Measurements from ENCODE around the gene GRPEL1. TPM values are rescaled to one million over a fixed set of nuclear protein-coding genes. Genes with fewer than 3 reads are reported as not detected.

GRPEL1 gene
- polyA plus RNA-seq, 1 experiment, result 39.4 TPM

- POLR2A ChIA-PET, result interaction anchor here (1.6 kb wide), 1 partner anchor 59 kb away, joined by 3 read pairs; no protein-coding TSS in a partner anchor
- DNase-seq (ENCODE audit: low read depth, low spot score), result no peak
Measured at GRCh38 chr4:7075962-7076695, 8.3 kb upstream of the GRPEL1 start.

GRCh38 chr4:7074426-7074825 is 6.6 kb upstream of the GRPEL1 start:
- DNase-seq (ENCODE audit: low read depth, low spot score), result no peak
- CTCF ChIA-PET, result interaction anchor here (0.6 kb wide), 1 partner anchor 27 kb away, joined by 4 read pairs; no protein-coding TSS in a partner anchor

More at GRCh38 chr4:7075962-7076695, 8.3 kb upstream of the GRPEL1 start:
- H3K4me3 ChIP-seq (ENCODE audit: low read depth, low read length), result no peak overlapping the region
- H3K9me3 ChIP-seq (ENCODE audit: control insufficient read depth, insufficient read depth, low read length), result no peaks in the 10 kb centered on the region; the same call in 1 of the 2 replicates
- H3K27me3 ChIP-seq (ENCODE audit: control insufficient read depth, insufficient read depth, low read length), result peaks cover 14% of the 10 kb centered on the region
- CTCF ChIA-PET, result no interaction called here
- no peak overlapping the region for H3K27ac ChIP-seq (ENCODE audit: low read depth, low read length)
- TF ChIP-seq CTCF (IDR thresholded peaks at IDR 0.05; ENCODE audit: low read depth, low read length), result no peak

GRCh38 chr4:7073526-7074390 is 5.9 kb upstream of the GRPEL1 start:
- DNase-seq (ENCODE audit: low read depth, low spot score), result no peak
- no peak overlapping the region for H3K4me3 ChIP-seq (ENCODE audit: low read depth, low read length)
- CTCF ChIA-PET, result interaction anchor here (0.7 to 1.7 kb wide), 2 partner anchors 28 to 29 kb away, joined by 4 to 9 read pairs; no protein-coding TSS in a partner anchor
- TF ChIP-seq CTCF (IDR thresholded peaks at IDR 0.05; ENCODE audit: low read depth, low read length), result no peak
- POLR2A ChIA-PET, result no interaction called here
- no peak overlapping the region for H3K27ac ChIP-seq (ENCODE audit: low read depth, low read length)
- peaks cover 14% of the 10 kb centered on the region for H3K27me3 ChIP-seq (ENCODE audit: control insufficient read depth, insufficient read depth, low read length)
- no peaks in the 10 kb centered on the region; the same call in 1 of the 2 replicates for H3K9me3 ChIP-seq (ENCODE audit: control insufficient read depth, insufficient read depth, low read length)

More at GRCh38 chr4:7074426-7074825, 6.6 kb upstream of the GRPEL1 start:
- H3K27ac ChIP-seq (ENCODE audit: low read depth, low read length), result no peak overlapping the region
- H3K9me3 ChIP-seq (ENCODE audit: control insufficient read depth, insufficient read depth, low read length), result no peaks in the 10 kb centered on the region; the same call in 1 of the 2 replicates
- H3K4me3 ChIP-seq (ENCODE audit: low read depth, low read length), result no peak overlapping the region
- TF ChIP-seq CTCF (IDR thresholded peaks at IDR 0.05; ENCODE audit: low read depth, low read length), result no peak
- H3K27me3 ChIP-seq (ENCODE audit: control insufficient read depth, insufficient read depth, low read length), result peaks cover 14% of the 10 kb centered on the region
- POLR2A ChIA-PET, result interaction anchor here (0.7 to 1.6 kb wide), 2 partner anchors 30 to 61 kb away, joined by 3 to 5 read pairs; no protein-coding TSS in a partner anchor

GRCh38 chr4:7073059-7073458 is 5.2 kb upstream of the GRPEL1 start:
- Histone ChIP-seq H3K9me3 (ENCODE audit: control insufficient read depth, insufficient read depth, low read length) (no peaks in the 10 kb centered on the region; the same call in 1 of the 2 replicates), H3K4me3 (ENCODE audit: low read depth, low read length) (no peak overlapping the region), H3K27ac (ENCODE audit: low read depth, low read length) (no peak overlapping the region), H3K27me3 (ENCODE audit: control insufficient read depth, insufficient read depth, low read length) (peaks cover 14% of the 10 kb centered on the region)
- TF ChIP-seq CTCF (IDR thresholded peaks at IDR 0.05; ENCODE audit: low read depth, low read length), result no peak
- ChIA-PET POLR2A (no interaction called here), CTCF (interaction anchor here (1.7 kb wide), 1 partner anchor 29 kb away, joined by 9 read pairs; no protein-coding TSS in a partner anchor)
- no peak for DNase-seq (ENCODE audit: low read depth, low spot score)

Data from AG04450 (cell line).